ENCODE data around the gene HLA-DMB. TPM values are rescaled to one million over a fixed set of nuclear protein-coding genes. Genes with fewer than 3 reads are reported as not detected.

Gene HLA-DMB
- polyA plus RNA-seq, 1 donor from 2014 or later: 2.9 TPM

GRCh38 chr6:32974016-32974333, 33.1 kb upstream of the HLA-DMB start:
- Histone ChIP-seq H3F3A (ENCODE audit: insufficient read depth, low read length, poor library complexity, severe bottlenecking) (peaks cover 8% of the 10 kb centered on the region), H3K9me2 (ENCODE audit: insufficient read depth, low read length) (no peaks in the 10 kb centered on the region), H3K4me3 (ENCODE audit: low read length) (peak overlapping the region; percentile 97), H2AFZ (ENCODE audit: low read depth, low read length) (no peak overlapping the region), H3K36me3 (ENCODE audit: insufficient read depth, low read length) (peaks cover 18% of the 10 kb centered on the region), H3K9me3 (ENCODE audit: low read length) (no peaks in the 10 kb centered on the region), H3K27ac (ENCODE audit: low read length) (peak overlapping the region; percentile 89), H3K4me2 (ENCODE audit: low read length) (peak overlapping the region; percentile 90), H4K20me1 (ENCODE audit: insufficient read depth) (peaks cover 66% of the 10 kb centered on the region), H3K79me2 (replicated peaks; ENCODE audit: insufficient read depth, low read length) (peaks cover 87% of the 10 kb centered on the region), H3K9ac (ENCODE audit: low read length) (peak overlapping the region; percentile 95), H3K27me3 (ENCODE audit: insufficient read depth, low read depth, low read length) (no peaks in the 10 kb centered on the region)
- no peak for TF ChIP-seq POLR2AphosphoS5 (IDR thresholded peaks at IDR 0.05)
- no peak for TF ChIP-seq EZH2 (IDR thresholded peaks at IDR 0.05; ENCODE audit: borderline replicate concordance, insufficient read depth, low read length, poor library complexity, severe bottlenecking)
- TF ChIP-seq SMC3 (conservative IDR thresholded peaks at IDR 0.05; ENCODE audit: poor library complexity): no peak
- no peak for TF ChIP-seq REST (IDR thresholded peaks at IDR 0.05; ENCODE audit: borderline replicate concordance)

- Histone ChIP-seq H4K20me1 (ENCODE audit: insufficient read depth) (peaks cover 62% of the 10 kb centered on the region), H3K36me3 (ENCODE audit: insufficient read depth, low read length) (peaks cover 18% of the 10 kb centered on the region), H2AFZ (ENCODE audit: low read depth, low read length) (no peak overlapping the region), H3K4me3 (ENCODE audit: low read length) (peak overlapping the region; percentile 97), H3K27ac (ENCODE audit: low read length) (peak overlapping the region; percentile 89), H3K9me2 (ENCODE audit: insufficient read depth, low read length) (no peaks in the 10 kb centered on the region), H3K9ac (ENCODE audit: low read length) (peak overlapping the region; percentile 95), H3F3A (ENCODE audit: insufficient read depth, low read length, poor library complexity, severe bottlenecking) (peaks cover 8% of the 10 kb centered on the region), H3K9me3 (ENCODE audit: low read length) (no peaks in the 10 kb centered on the region), H3K79me2 (replicated peaks; ENCODE audit: insufficient read depth, low read length) (peaks cover 85% of the 10 kb centered on the region), H3K4me2 (ENCODE audit: low read length) (peak overlapping the region; percentile 90), H3K27me3 (ENCODE audit: insufficient read depth, low read depth, low read length) (no peaks in the 10 kb centered on the region)
- TF ChIP-seq MXI1 (conservative IDR thresholded peaks at IDR 0.05; ENCODE audit: poor library complexity, severe bottlenecking) (peak; percentile 67), CTCF (IDR thresholded peaks at IDR 0.05; ENCODE audit: poor library complexity, severe bottlenecking) (no peak)
These were observed 32.6 kb upstream of the HLA-DMB start for GRCh38 chr6:32973144-32974015.
